CD4-positive, alpha-beta T cell (primary cell): ENCODE results near the gene RALY. TPM values are rescaled to one million over a fixed set of nuclear protein-coding genes. Genes with fewer than 3 reads are reported as not detected.

ENCODE experiments used
- ATAC-seq: fragments of 200-7000 bp; cut with Tn5 transposase; one replicate; pipeline ENCODE4 v1.10.0; 2022; ENCODE audit warnings: mild to moderate bottlenecking; ENCODE audit not compliant: poor library complexity
- CTCF ChIA-PET: fragments of 350-600 bp; sonication (Branson Sonifier 250); formaldehyde crosslinking; loops from one replicate; lab custom pipeline; 2021; ENCODE audit warnings: antibody characterized with exemption, inconsistent platforms; lab: Charles Lee
- POLR2A ChIA-PET: fragments of 350-600 bp; sonication (Branson Sonifier 250); formaldehyde crosslinking; loops from one replicate; lab custom pipeline; 2021; ENCODE audit warnings: antibody characterized with exemption, inconsistent platforms; lab: Charles Lee
- DNase-seq, 14 experiments: peaks; one replicate each; pipeline ENCODE4 v3.0.0-alpha.2; 2013 to 2020; ENCODE audit warnings: mixed read lengths in 2 of 14
- H3K27ac ChIP-seq, 2 donors: one replicate each; pipeline versions ENCODE4 v1.5.1 to v1.7.0; 2013; ENCODE audit warnings: low read length in 2 of 2, low read depth in 1 of 2, mild to moderate bottlenecking in 1 of 2
- H3K27me3 ChIP-seq, 2 experiments: 1 replicate in 1 of 2; 2 replicates in 1 of 2; pipeline versions ENCODE4 v1.6.1 to v1.7.0; 2013; ENCODE audit warnings: low read length in 2 of 2, control low read depth in 1 of 2, mild to moderate bottlenecking in 1 of 2, moderate library complexity in 1 of 2; ENCODE audit not compliant: insufficient read depth in 2 of 2, control insufficient read depth in 1 of 2
- H3K36me3 ChIP-seq: one replicate; pipeline ENCODE4 v1.6.1; 2013; ENCODE audit warnings: low read length, control low read depth; ENCODE audit not compliant: insufficient read depth
- H3K4me1 ChIP-seq: one replicate; pipeline ENCODE4 v1.6.1; 2013; ENCODE audit warnings: low read length, control low read depth; ENCODE audit not compliant: insufficient read depth
- H3K4me3 ChIP-seq: one replicate; pipeline ENCODE4 v1.5.1; 2013; ENCODE audit warnings: mild to moderate bottlenecking, low read length, moderate library complexity
- H3K9me3 ChIP-seq, 2 experiments: 1 replicate in 1 of 2; 2 replicates in 1 of 2; pipeline versions ENCODE4 v1.6.1 to v1.7.0; 2013; ENCODE audit warnings: low read length in 2 of 2, mild to moderate bottlenecking in 2 of 2, control low read depth in 1 of 2, moderate library complexity in 1 of 2; ENCODE audit not compliant: control insufficient read depth in 1 of 2, insufficient read depth in 1 of 2
- H3K27ac Mint-ChIP-seq: one replicate; pipeline ENCODE4 v1.8.0; 2020; ENCODE audit warnings: mixed read lengths
- H3K27me3 Mint-ChIP-seq: one replicate; pipeline ENCODE4 v1.8.0; 2021; ENCODE audit warnings: mixed read lengths
- H3K36me3 Mint-ChIP-seq: one replicate; pipeline ENCODE4 v1.8.0; 2021; ENCODE audit warnings: low read depth, mixed read lengths
- H3K4me1 Mint-ChIP-seq: one replicate; pipeline ENCODE4 v1.8.0; 2021; ENCODE audit warnings: low read depth, mixed read lengths
- H3K4me3 Mint-ChIP-seq: one replicate; pipeline ENCODE4 v1.8.0; 2020; ENCODE audit warnings: mild to moderate bottlenecking, mixed read lengths
- H3K9me3 Mint-ChIP-seq: one replicate; pipeline ENCODE4 v1.8.0; 2020; ENCODE audit warnings: mixed read lengths
- intact Hi-C, 2 experiments: fragments of 100-400 bp; cut with DNase I in 1 of 2; cut with micrococcal nuclease in 1 of 2; formaldehyde crosslinking; loops; one replicate each; pipeline versions ENCODE4 v1.15.1 to v1.9.0; 2023 to 2025; cut with DNase I, micrococcal nuclease
- total RNA-seq, 174 experiments: library from RNA in 2 of 174; stranded (reverse) in 2 of 174; gene quantifications; one replicate each; pipeline ENCODE4 v1.2.3 and lab custom pipeline; 2021 to 2026
- TF ChIP-seq, protein P1 (sequence below): fragments of 200-600 bp; IDR thresholded peaks from one replicate; pipeline ENCODE4 v1.8.0; 2022; ENCODE audit warnings: antibody characterized with exemption, mild to moderate bottlenecking

Gene RALY
- total RNA-seq, 2 experiments from 2014 or later = 112 TPM

DNA sequence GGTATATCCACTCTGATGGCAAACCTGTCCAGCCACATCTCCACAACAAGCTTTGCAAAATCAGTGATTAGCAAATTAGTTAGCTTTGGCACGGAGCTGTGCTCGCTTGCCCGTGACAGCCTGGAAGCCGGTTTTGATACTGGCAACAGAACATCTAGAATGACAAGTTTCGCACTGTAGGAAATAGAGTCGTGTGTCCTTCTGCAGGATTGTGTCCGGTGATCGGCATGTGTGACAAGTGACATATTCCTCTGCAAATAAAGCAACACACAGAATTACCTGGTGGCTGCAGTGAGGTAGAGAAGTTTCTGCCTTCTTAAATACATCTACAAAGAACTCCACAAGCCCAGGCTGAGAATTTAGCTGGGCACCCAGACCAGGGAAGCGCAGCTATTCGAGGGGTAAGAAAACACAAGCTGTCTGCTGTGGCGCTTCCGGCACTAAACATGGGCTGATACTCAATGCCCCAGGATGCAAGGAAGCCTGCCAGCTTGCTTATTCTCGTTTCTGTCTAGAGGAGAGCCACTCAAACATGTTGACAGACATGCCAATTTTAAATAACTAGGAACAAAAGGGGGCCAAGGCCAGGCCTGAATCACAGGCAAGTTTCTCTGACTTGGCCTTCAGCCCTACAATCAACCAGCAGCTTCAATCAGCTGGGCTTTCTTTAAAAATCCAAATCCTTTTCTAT, 96.1 kb downstream of the RALY start:
- H3K4me3 ChIP-seq = no peak overlapping the region
- TF ChIP-seq, protein P1, sequence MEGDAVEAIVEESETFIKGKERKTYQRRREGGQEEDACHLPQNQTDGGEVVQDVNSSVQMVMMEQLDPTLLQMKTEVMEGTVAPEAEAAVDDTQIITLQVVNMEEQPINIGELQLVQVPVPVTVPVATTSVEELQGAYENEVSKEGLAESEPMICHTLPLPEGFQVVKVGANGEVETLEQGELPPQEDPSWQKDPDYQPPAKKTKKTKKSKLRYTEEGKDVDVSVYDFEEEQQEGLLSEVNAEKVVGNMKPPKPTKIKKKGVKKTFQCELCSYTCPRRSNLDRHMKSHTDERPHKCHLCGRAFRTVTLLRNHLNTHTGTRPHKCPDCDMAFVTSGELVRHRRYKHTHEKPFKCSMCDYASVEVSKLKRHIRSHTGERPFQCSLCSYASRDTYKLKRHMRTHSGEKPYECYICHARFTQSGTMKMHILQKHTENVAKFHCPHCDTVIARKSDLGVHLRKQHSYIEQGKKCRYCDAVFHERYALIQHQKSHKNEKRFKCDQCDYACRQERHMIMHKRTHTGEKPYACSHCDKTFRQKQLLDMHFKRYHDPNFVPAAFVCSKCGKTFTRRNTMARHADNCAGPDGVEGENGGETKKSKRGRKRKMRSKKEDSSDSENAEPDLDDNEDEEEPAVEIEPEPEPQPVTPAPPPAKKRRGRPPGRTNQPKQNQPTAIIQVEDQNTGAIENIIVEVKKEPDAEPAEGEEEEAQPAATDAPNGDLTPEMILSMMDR = no peak
- CTCF ChIA-PET = interaction anchor here (0.5 kb wide), 1 partner anchor 1349 kb away, joined by 4 read pairs; no protein-coding TSS in a partner anchor
- H3K36me3 ChIP-seq = peaks cover 86% of the 10 kb centered on the region
- H3K27me3 Mint-ChIP-seq = no peaks in the 10 kb centered on the region
- peaks cover 12% of the 10 kb centered on the region for H3K4me1 Mint-ChIP-seq
- H3K27ac Mint-ChIP-seq = peak overlapping the region; percentile 13
- no peak overlapping the region for H3K4me3 Mint-ChIP-seq
- H3K4me1 ChIP-seq = no peaks in the 10 kb centered on the region
- ATAC-seq (no peak), DNase-seq (no peak)
- H3K9me3 ChIP-seq = no peaks in the 10 kb centered on the region
- H3K27ac ChIP-seq = no peak overlapping the region
- POLR2A ChIA-PET = no interaction called here
- no peaks in the 10 kb centered on the region for H3K9me3 Mint-ChIP-seq
- H3K27me3 ChIP-seq = no peaks in the 10 kb centered on the region
- intact Hi-C loops = no loop called here
- H3K36me3 Mint-ChIP-seq = peaks cover 91% of the 10 kb centered on the region

DNA sequence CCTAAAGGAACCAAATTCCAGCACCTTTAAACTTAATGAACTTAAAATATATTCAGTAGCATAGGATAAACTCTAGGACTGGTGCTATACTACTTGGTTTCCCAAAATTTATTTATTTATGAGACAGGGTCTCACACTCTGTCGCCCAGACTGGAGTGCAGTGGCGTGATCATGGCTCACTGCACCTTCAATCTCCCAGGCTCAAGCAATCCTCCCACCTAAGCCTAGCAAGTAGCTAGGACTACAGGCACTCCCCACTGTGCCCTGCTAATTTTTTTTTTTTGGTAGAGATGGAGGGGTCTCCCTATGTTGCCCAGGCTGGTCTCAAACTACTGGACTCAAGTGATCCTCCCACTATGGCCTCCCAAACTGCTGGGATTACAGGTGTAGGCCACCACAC, 96.9 kb downstream of the RALY start:
- TF ChIP-seq, protein P1 = no peak
- DNase-seq (no peak), ATAC-seq (no peak)
- no peak overlapping the region for H3K4me3 Mint-ChIP-seq
- peaks cover 90% of the 10 kb centered on the region for H3K36me3 Mint-ChIP-seq
- Histone ChIP-seq H3K4me1 (no peaks in the 10 kb centered on the region), H3K27ac (no peak overlapping the region), H3K4me3 (no peak overlapping the region), H3K9me3 (no peaks in the 10 kb centered on the region), H3K27me3 (no peaks in the 10 kb centered on the region), H3K36me3 (peaks cover 88% of the 10 kb centered on the region)
- no peaks in the 10 kb centered on the region for H3K27me3 Mint-ChIP-seq
- ChIA-PET CTCF (no interaction called here), POLR2A (no interaction called here)
- intact Hi-C loops = no loop called here
- H3K9me3 Mint-ChIP-seq = no peaks in the 10 kb centered on the region
- peaks cover 6% of the 10 kb centered on the region for H3K4me1 Mint-ChIP-seq
- peak overlapping the region; percentile 13 for H3K27ac Mint-ChIP-seq

DNA sequence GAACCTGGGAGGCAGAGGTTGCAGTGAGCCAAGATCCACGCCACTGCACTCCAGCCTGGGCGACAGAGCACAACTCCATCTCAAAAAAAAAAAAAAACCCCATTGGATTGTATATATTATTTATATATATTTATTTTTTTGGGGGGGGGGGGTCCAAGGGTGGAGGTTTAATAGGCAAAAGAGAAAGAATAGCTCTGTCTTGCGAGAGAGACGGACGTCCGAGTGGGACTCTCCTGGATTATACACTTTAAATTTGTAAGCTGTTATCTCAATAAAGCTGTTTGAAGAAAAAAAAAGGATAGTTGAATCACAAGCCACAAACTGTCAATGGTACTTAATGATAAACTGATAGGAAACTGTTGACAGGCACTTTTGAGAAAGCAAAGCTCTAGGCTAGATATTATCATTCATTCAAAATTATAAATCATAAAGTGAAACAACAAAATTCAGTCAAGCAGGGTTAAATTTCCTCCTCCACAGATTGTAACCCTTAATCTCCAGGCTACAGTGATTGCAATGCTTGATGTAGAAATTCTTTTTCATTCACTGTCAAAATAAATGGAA, 98.0 kb downstream of the RALY start:
- ChIA-PET CTCF (interaction anchor here (0.6 kb wide), 1 partner anchor 359 kb away, joined by 3 read pairs; no protein-coding TSS in a partner anchor), POLR2A (interaction anchor here (0.7 kb wide), 1 partner anchor 417 kb away, joined by 3 read pairs; no protein-coding TSS in a partner anchor)
- peaks cover 91% of the 10 kb centered on the region for H3K36me3 Mint-ChIP-seq
- DNase-seq (no peak), ATAC-seq (no peak)
- H3K4me3 Mint-ChIP-seq = no peak overlapping the region
- H3K27ac Mint-ChIP-seq = no peak overlapping the region
- no peaks in the 10 kb centered on the region for H3K9me3 Mint-ChIP-seq
- Histone ChIP-seq H3K9me3 (no peaks in the 10 kb centered on the region), H3K27ac (no peak overlapping the region), H3K4me3 (no peak overlapping the region), H3K36me3 (peaks cover 92% of the 10 kb centered on the region), H3K27me3 (no peaks in the 10 kb centered on the region), H3K4me1 (no peaks in the 10 kb centered on the region)
- TF ChIP-seq, protein P1 = no peak
- intact Hi-C loops = no loop called here
- H3K4me1 Mint-ChIP-seq = peaks cover 7% of the 10 kb centered on the region
- H3K27me3 Mint-ChIP-seq = no peaks in the 10 kb centered on the region
